Panc1 (cell line): ENCODE data around the gene NIPAL3.

Experiments
- CTCF ChIP-seq: fragments of 450-650 bp; IDR thresholded peaks from 2 replicates; pipeline ENCODE4 v1.5.1; 2017; ENCODE audit warnings: mild to moderate bottlenecking
- POLR2AphosphoS5 ChIP-seq: IDR thresholded peaks from 2 replicates; pipeline ENCODE4 v1.6.1; 2012; ENCODE audit warnings: mild to moderate bottlenecking, low read depth, low read length, moderate library complexity

- peak; percentile 97 for TF ChIP-seq CTCF
- peak; percentile 53; the same call in 1 of the 2 replicates for TF ChIP-seq POLR2AphosphoS5
Observed at GRCh38 chr1:24415334-24415909, at the start of gene NIPAL3.
